Measurements from ENCODE around the gene ABCG2.

The ABCG2 gene

DNA sequence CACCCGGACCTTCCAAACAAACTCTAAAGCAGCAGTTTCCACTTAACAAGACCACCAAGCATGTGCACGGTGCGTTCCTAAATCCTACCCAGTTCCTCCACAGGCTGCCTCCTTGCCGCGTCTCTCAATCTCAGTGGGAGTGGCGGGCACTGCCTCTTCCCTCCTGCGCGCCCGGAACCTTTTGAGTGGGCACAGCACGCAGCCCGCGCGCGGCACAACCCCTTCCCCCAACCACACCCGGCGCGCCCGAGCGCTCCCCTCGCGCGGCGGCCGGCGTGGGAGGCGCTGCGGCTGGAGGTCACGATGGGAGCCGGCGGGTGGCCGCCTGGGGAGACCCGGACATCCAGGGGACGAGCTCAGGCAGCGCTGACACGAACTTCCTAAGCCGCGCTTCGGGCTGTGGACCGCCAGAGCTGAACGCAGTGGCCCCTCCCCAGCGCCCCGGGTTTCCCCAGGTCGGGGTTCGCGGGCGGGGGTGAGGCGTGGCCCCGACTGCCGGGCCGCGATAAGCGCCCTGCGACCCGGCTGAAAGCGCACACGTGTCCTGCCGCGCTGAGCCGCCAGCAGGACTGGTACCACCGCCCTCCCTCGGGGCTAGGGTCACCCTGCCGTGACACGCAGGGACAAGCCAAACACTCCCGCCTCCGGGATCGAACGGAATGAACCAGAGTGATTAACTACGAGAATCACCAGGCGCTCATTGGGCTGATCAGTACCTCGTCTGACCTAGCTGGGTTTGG is at the start of gene ABCG2:
Gene ABCG2, minus strand, starts transcription at position 151 of the 740 bp plus-strand sequence. CDS start 18,644 bp downstream, outside the sequence.
- no peak for TF ChIP-seq CTCF (IDR thresholded peaks at IDR 0.05; ENCODE audit: unreplicated experiment in 3 of 3)
- H3K27ac Mint-ChIP-seq, result no peak within 1 kb of the TSS
- H3K27me3 Mint-ChIP-seq (ENCODE audit: low read depth), result peaks cover 26% of the 10 kb centered on the region
- H3K4me3 Mint-ChIP-seq, result peak within 1 kb of the TSS; percentile 77 to 81 (median 81)
- peaks cover 6% of the 10 kb centered on the region for H3K9me3 Mint-ChIP-seq
- H3K36me3 Mint-ChIP-seq (ENCODE audit: low read depth), result no peaks in the 10 kb centered on the region
- peaks cover 9% of the 10 kb centered on the region for H3K4me1 Mint-ChIP-seq

- Mint-ChIP-seq H3K9me3 (no peaks in the 10 kb centered on the region), H3K27ac (no peak overlapping the region), H3K36me3 (ENCODE audit: low read depth) (no peaks in the 10 kb centered on the region), H3K4me3 (no peak overlapping the region), H3K27me3 (ENCODE audit: low read depth) (no peaks in the 10 kb centered on the region), H3K4me1 (peaks cover 4% of the 10 kb centered on the region)
- TF ChIP-seq CTCF (IDR thresholded peaks at IDR 0.05; ENCODE audit: unreplicated experiment in 3 of 3), result no peak
These were observed 49.7 kb upstream of the ABCG2 start for GRCh38 chr4:88208156-88208555.

DNA sequence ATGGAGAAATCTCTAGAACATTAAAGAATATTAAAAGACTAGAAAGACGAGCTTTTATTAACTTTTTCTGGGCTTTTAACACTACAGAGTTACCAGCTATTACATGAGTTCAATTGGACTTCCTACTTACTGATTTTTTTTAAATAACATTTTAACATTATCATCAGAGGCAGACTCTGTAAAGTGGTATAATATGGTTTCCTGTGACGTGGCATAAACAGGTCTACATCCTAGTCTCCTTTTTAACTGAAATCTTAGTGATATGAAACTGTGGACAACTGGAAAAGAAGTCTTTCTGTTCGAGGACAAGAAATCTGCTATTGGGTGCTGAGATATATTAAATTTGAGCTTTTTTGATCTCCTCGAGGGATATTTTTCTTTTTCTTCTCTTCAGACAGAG is 48.7 kb upstream of the ABCG2 start:
- H3K4me3 Mint-ChIP-seq, result no peak overlapping the region
- H3K27me3 Mint-ChIP-seq (ENCODE audit: low read depth), result no peaks in the 10 kb centered on the region
- no peak overlapping the region for H3K27ac Mint-ChIP-seq
- H3K9me3 Mint-ChIP-seq, result no peaks in the 10 kb centered on the region
- no peak for TF ChIP-seq CTCF (IDR thresholded peaks at IDR 0.05; ENCODE audit: unreplicated experiment in 3 of 3)
- H3K36me3 Mint-ChIP-seq (ENCODE audit: low read depth), result no peaks in the 10 kb centered on the region
- peaks cover 4% of the 10 kb centered on the region for H3K4me1 Mint-ChIP-seq

DNA sequence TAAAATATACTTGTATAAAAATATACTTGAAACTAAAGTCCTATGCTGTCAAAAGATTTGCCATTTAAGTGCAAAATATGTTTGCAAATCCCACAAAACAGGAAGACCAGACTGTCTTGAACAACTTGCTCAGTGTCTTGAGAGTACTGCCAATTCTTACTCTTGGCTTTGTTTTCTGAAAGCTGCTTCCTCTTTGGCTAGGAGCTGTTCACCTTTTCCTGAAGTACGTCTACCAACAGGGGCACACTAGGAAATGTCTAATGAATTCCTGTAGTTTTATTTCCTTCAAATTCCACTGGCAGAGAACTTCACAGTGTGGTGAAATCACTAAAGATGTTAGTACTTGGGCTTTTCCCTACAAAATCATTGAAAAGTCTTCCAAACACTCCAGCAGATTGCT is 46.4 kb upstream of the ABCG2 start:
- TF ChIP-seq CTCF (IDR thresholded peaks at IDR 0.05; ENCODE audit: unreplicated experiment in 3 of 3), result no peak
- Mint-ChIP-seq H3K36me3 (ENCODE audit: low read depth) (no peaks in the 10 kb centered on the region), H3K4me1 (peaks cover 4% of the 10 kb centered on the region), H3K9me3 (no peaks in the 10 kb centered on the region), H3K27me3 (ENCODE audit: low read depth) (no peaks in the 10 kb centered on the region), H3K4me3 (no peak overlapping the region), H3K27ac (no peak overlapping the region)

- TF ChIP-seq CTCF (IDR thresholded peaks at IDR 0.05; ENCODE audit: unreplicated experiment in 3 of 3), result no peak
- Mint-ChIP-seq H3K4me1 (peaks cover 4% of the 10 kb centered on the region), H3K9me3 (no peaks in the 10 kb centered on the region), H3K36me3 (ENCODE audit: low read depth) (no peaks in the 10 kb centered on the region), H3K27me3 (ENCODE audit: low read depth) (no peaks in the 10 kb centered on the region), H3K27ac (no peak overlapping the region), H3K4me3 (no peak overlapping the region)
These were observed 44.0 kb upstream of the ABCG2 start for GRCh38 chr4:88202443-88202842.

DNA sequence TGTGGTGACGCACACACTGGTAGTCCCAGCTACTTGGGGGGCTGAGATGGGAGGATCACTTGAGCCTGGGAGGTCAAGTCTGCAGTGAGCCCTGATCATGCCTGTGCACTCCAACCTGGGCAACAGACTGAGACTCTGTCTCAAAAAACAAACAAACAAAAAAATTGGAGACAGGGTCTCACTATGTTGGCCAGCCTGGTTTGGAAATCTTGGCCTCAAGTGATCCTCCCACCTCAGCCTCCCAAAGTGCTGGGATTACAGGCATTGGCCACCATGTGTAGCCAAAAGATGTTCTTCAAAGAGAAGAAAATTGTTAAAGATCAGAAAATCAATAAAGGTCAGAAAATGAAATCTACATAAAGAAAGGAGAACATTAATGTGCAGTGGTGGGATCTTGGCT is 41.7 kb upstream of the ABCG2 start:
- no peak for TF ChIP-seq CTCF (IDR thresholded peaks at IDR 0.05; ENCODE audit: unreplicated experiment in 3 of 3)
- Mint-ChIP-seq H3K27me3 (ENCODE audit: low read depth) (no peaks in the 10 kb centered on the region), H3K36me3 (ENCODE audit: low read depth) (no peaks in the 10 kb centered on the region)

More for the DNA sequence above, 41.7 kb upstream of the ABCG2 start:
- H3K4me1 Mint-ChIP-seq, result peaks cover 4% of the 10 kb centered on the region
- H3K4me3 Mint-ChIP-seq, result no peak overlapping the region
- H3K9me3 Mint-ChIP-seq, result no peaks in the 10 kb centered on the region
- H3K27ac Mint-ChIP-seq, result no peak overlapping the region

Measured in nephron (organoid).